WERI-Rb-1 (cell line): Measurements from ENCODE around the gene TTC12.

Experiments used
- DNase-seq: peaks from one replicate; pipeline ENCODE4 v3.0.0-alpha.2; 2020
- H3K27ac ChIP-seq: fragments of 250-450 bp; sonication (Bioruptor Pico); 2 replicates; pipeline ENCODE4 v1.5.1; 2020; ENCODE audit warnings: mild to moderate bottlenecking, moderate library complexity
- H3K27me3 ChIP-seq: fragments of 250-450 bp; sonication (Bioruptor Pico); 2 replicates; pipeline ENCODE4 v1.5.1; 2021; ENCODE audit warnings: mild to moderate bottlenecking, low read depth, moderate library complexity; ENCODE audit not compliant: insufficient read depth, severe bottlenecking
- H3K36me3 ChIP-seq: fragments of 250-450 bp; sonication (Bioruptor Pico); 2 replicates; pipeline ENCODE4 v1.5.1; 2020; ENCODE audit warnings: mild to moderate bottlenecking, moderate library complexity
- H3K4me3 ChIP-seq: 2 replicates; pipeline ENCODE4 v1.5.1; 2011; ENCODE audit warnings: low read depth, mild to moderate bottlenecking, control low read depth, low read length
- H3K9me3 ChIP-seq: fragments of 250-450 bp; sonication (Bioruptor Pico); 2 replicates; pipeline ENCODE4 v1.5.1; 2021; ENCODE audit warnings: mild to moderate bottlenecking, moderate library complexity; ENCODE audit not compliant: severe bottlenecking
- CTCF ChIP-seq: IDR thresholded peaks from 2 replicates; pipeline ENCODE4 v1.5.1; 2011; ENCODE audit warnings: low read depth, mild to moderate bottlenecking, control low read depth, inconsistent platforms, low read length

Gene TTC12

GRCh38 chr11:113319085-113319484 is 4.7 kb downstream of the TTC12 start:
- no peak overlapping the region for H3K4me3 ChIP-seq
- no peaks in the 10 kb centered on the region; the same call in 1 of the 2 replicates for H3K36me3 ChIP-seq
- H3K9me3 ChIP-seq, result no peaks in the 10 kb centered on the region
- no peak for DNase-seq
- no peaks in the 10 kb centered on the region for H3K27me3 ChIP-seq
- no peak for TF ChIP-seq CTCF
- no peak overlapping the region for H3K27ac ChIP-seq

GRCh38 chr11:113322158-113322557 is 7.8 kb downstream of the TTC12 start:
- no peak for TF ChIP-seq CTCF
- no peak overlapping the region for H3K27ac ChIP-seq
- H3K36me3 ChIP-seq, result no peaks in the 10 kb centered on the region; the same call in 1 of the 2 replicates
- no peaks in the 10 kb centered on the region for H3K27me3 ChIP-seq
- H3K9me3 ChIP-seq, result no peaks in the 10 kb centered on the region
- DNase-seq, result no peak
- H3K4me3 ChIP-seq, result no peak overlapping the region

GRCh38 chr11:113324250-113324649 is 9.9 kb downstream of the TTC12 start:
- no peaks in the 10 kb centered on the region for H3K27me3 ChIP-seq
- H3K9me3 ChIP-seq, result no peaks in the 10 kb centered on the region
- no peak for DNase-seq
- H3K4me3 ChIP-seq, result no peak overlapping the region
- H3K27ac ChIP-seq, result no peak overlapping the region
- no peaks in the 10 kb centered on the region; the same call in 1 of the 2 replicates for H3K36me3 ChIP-seq
- TF ChIP-seq CTCF, result no peak

GRCh38 chr11:113329725-113330124 is 15.3 kb downstream of the TTC12 start:
- no peak for TF ChIP-seq CTCF
- Histone ChIP-seq H3K36me3 (no peaks in the 10 kb centered on the region), H3K27ac (no peak overlapping the region), H3K9me3 (no peaks in the 10 kb centered on the region), H3K27me3 (no peaks in the 10 kb centered on the region), H3K4me3 (no peak overlapping the region)
- no peak for DNase-seq

- Histone ChIP-seq H3K27ac (no peak overlapping the region), H3K36me3 (peaks cover 3% of the 10 kb centered on the region; the same call in 1 of the 2 replicates), H3K9me3 (no peaks in the 10 kb centered on the region), H3K27me3 (no peaks in the 10 kb centered on the region), H3K4me3 (no peak overlapping the region)
- peak; percentile 58 for DNase-seq
- TF ChIP-seq CTCF, result no peak
Observed at GRCh38 chr11:113331441-113331840, 17.1 kb downstream of the TTC12 start.

- no peak for TF ChIP-seq CTCF
- DNase-seq, result no peak
- no peaks in the 10 kb centered on the region for H3K9me3 ChIP-seq
- H3K4me3 ChIP-seq, result no peak overlapping the region
- no peak overlapping the region for H3K27ac ChIP-seq
- peaks cover 3% of the 10 kb centered on the region; the same call in 1 of the 2 replicates for H3K36me3 ChIP-seq
- H3K27me3 ChIP-seq, result no peaks in the 10 kb centered on the region
Observed at GRCh38 chr11:113332023-113332422, 17.6 kb downstream of the TTC12 start.
